OCI-LY7 (cell line): ENCODE measurements around the gene STN1. TPM values are rescaled to one million over a fixed set of nuclear protein-coding genes. Genes with fewer than 3 reads are reported as not detected.

Experiments used
- BruUV-seq: library from RNA; stranded (reverse); fragments of 400-500 nt; replicated peaks from 2 replicates; lab custom pipeline; 2021; lab: Mats Ljungman, UMichigan
- CTCF ChIA-PET: fragments of 300-600 bp; sonication (Branson Sonifier 250); formaldehyde crosslinking; loops from one replicate; lab custom pipeline; 2022; ENCODE audit warnings: antibody characterized with exemption; ENCODE audit not compliant: unreplicated experiment; lab: Charles Lee
- POLR2A ChIA-PET: fragments of 300-600 bp; sonication (Branson Sonifier 250); formaldehyde crosslinking; loops from one replicate; lab custom pipeline; 2022; ENCODE audit warnings: antibody characterized with exemption; lab: Charles Lee
- DNase-seq: peaks from one replicate; pipeline ENCODE4 v3.0.0-alpha.2; 2015; ENCODE audit warnings: low spot score
- H2AFZ ChIP-seq: fragments of 200-600 bp; sonication (generic), shearing (Covaris generic); 2 replicates; pipeline ENCODE4 v1.6.1; 2014; ENCODE audit warnings: mild to moderate bottlenecking, antibody characterized with exemption, low read length, moderate library complexity
- H3K27ac ChIP-seq: fragments of 200-600 bp; sonication (generic); 2 replicates; pipeline ENCODE4 v1.5.1; 2014; ENCODE audit warnings: mixed run types, low read depth, mild to moderate bottlenecking, moderate library complexity, low read length, inconsistent platforms; ENCODE audit not compliant: poor library complexity, severe bottlenecking
- H3K36me3 ChIP-seq: fragments of 200-600 bp; sonication (generic); 2 replicates; pipeline ENCODE4 v1.6.1; 2014; ENCODE audit warnings: mild to moderate bottlenecking, antibody characterized with exemption, low read length, moderate library complexity, mixed read lengths; ENCODE audit not compliant: insufficient read depth
- H3K4me1 ChIP-seq: fragments of 200-600 bp; sonication (generic); 2 replicates; pipeline ENCODE4 v1.5.1; 2014; ENCODE audit warnings: mild to moderate bottlenecking, low read length; ENCODE audit not compliant: insufficient read depth, poor library complexity, severe bottlenecking
- H3K4me2 ChIP-seq: fragments of 200-600 bp; sonication (generic); 2 replicates; pipeline ENCODE4 v1.6.1; 2014; ENCODE audit warnings: mild to moderate bottlenecking, low read length
- H3K4me3 ChIP-seq: fragments of 200-600 bp; sonication (generic); 2 replicates; pipeline ENCODE4 v1.5.1; 2014; ENCODE audit warnings: mild to moderate bottlenecking, low read depth, low read length; ENCODE audit not compliant: poor library complexity, severe bottlenecking
- H3K79me2 ChIP-seq: fragments of 200-600 bp; sonication (generic); 2 replicates; pipeline ENCODE4 v1.6.1; 2016; ENCODE audit warnings: low read depth, mild to moderate bottlenecking, low read length, moderate library complexity, mixed read lengths; ENCODE audit not compliant: insufficient read depth
- H3K9me2 ChIP-seq: fragments of 200-600 bp; sonication (generic); 2 replicates; pipeline ENCODE4 v1.6.1; 2016; ENCODE audit warnings: mild to moderate bottlenecking, low read length, mixed read lengths; ENCODE audit not compliant: insufficient read depth
- H3K9me3 ChIP-seq: fragments of 200-600 bp; sonication (generic); 2 replicates; pipeline ENCODE4 v1.6.1; 2014; ENCODE audit warnings: mild to moderate bottlenecking, mixed run types, low read length, mixed read lengths
- H4K20me1 ChIP-seq: fragments of 200-600 bp; sonication (generic); 2 replicates; pipeline ENCODE4 v1.6.1; 2014; ENCODE audit warnings: mild to moderate bottlenecking, antibody characterized with exemption, low read length, moderate library complexity, mixed read lengths; ENCODE audit not compliant: insufficient read depth
- EZH2phosphoT487 ChIP-seq: fragments of 200-600 bp; sonication (generic); IDR thresholded peaks from 2 replicates; pipeline ENCODE4 v1.6.1; 2018; ENCODE audit warnings: low read depth, borderline replicate concordance, mild to moderate bottlenecking, mixed run types, antibody characterized with exemption, low read length, moderate library complexity, mixed read lengths
- intact Hi-C: fragments of 100-400 bp; cut with micrococcal nuclease; formaldehyde crosslinking; loops from one replicate; pipeline ENCODE4 v1.10.0; 2022; ENCODE audit not compliant: unreplicated experiment
- total RNA-seq, 2 experiments: library from RNA; depleted of rRNA in 1 of 2; stranded (reverse); fragments of >200 nt in 1 of 2; shearing (Covaris generic) in 1 of 2; gene quantifications; 2 replicates each; pipeline ENCODE4 v1.2.3, GENCODE V29; 2014 to 2022
- TF ChIP-seq, protein P1 (sequence below): fragments of 200-600 bp; sonication (generic); conservative IDR thresholded peaks from 2 replicates; pipeline ENCODE4 v1.5.1; 2014; ENCODE audit warnings: mild to moderate bottlenecking, antibody characterized with exemption, low read length, moderate library complexity, mixed read lengths

STN1 gene
- total RNA-seq, 2 experiments from 2014 or later: 19.5 to 24.5 TPM

DNA sequence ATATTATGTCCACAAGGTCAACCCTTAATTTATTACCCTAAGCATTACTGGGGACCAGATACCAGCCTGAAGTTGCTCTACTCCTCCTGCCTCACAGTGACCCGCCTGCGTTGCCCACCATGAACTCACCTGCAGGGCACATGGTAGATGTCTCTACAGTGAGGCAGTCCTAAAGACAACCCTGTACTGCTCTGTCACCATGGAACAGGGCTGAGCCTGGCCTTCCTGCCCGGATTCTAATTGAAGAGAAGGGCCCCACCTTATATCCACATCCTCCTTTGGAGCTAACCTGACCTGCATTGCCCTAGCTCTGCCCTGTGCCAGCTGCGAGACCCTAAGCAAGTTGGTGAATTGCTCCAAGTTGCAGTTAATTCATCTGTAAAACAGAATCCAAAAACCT lies 66.7 kb downstream of the STN1 start:
- H2AFZ ChIP-seq: no peak overlapping the region
- H4K20me1 ChIP-seq: no peaks in the 10 kb centered on the region
- intact Hi-C loops: loop anchor here (10.0 kb wide), 1 partner anchor 256 kb away; no protein-coding TSS in a partner anchor
- peaks cover 20% of the 10 kb centered on the region for H3K4me1 ChIP-seq
- no peaks in the 10 kb centered on the region for H3K9me2 ChIP-seq
- no TSS peak for BruUV-seq
- DNase-seq: no peak
- ChIA-PET CTCF (interaction anchor here (0.6 kb wide), 1 partner anchor 157 kb away, joined by 3 read pairs; no protein-coding TSS in a partner anchor), POLR2A (interaction anchor here (0.6 kb wide), 1 partner anchor 39 kb away, joined by 3 read pairs; no protein-coding TSS in a partner anchor)
- no peaks in the 10 kb centered on the region for H3K9me3 ChIP-seq
- no peak overlapping the region for H3K27ac ChIP-seq
- H3K4me2 ChIP-seq: no peak overlapping the region
- no peaks in the 10 kb centered on the region for H3K36me3 ChIP-seq
- no peaks in the 10 kb centered on the region for H3K79me2 ChIP-seq
- TF ChIP-seq, protein P1, sequence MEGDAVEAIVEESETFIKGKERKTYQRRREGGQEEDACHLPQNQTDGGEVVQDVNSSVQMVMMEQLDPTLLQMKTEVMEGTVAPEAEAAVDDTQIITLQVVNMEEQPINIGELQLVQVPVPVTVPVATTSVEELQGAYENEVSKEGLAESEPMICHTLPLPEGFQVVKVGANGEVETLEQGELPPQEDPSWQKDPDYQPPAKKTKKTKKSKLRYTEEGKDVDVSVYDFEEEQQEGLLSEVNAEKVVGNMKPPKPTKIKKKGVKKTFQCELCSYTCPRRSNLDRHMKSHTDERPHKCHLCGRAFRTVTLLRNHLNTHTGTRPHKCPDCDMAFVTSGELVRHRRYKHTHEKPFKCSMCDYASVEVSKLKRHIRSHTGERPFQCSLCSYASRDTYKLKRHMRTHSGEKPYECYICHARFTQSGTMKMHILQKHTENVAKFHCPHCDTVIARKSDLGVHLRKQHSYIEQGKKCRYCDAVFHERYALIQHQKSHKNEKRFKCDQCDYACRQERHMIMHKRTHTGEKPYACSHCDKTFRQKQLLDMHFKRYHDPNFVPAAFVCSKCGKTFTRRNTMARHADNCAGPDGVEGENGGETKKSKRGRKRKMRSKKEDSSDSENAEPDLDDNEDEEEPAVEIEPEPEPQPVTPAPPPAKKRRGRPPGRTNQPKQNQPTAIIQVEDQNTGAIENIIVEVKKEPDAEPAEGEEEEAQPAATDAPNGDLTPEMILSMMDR: no peak
- TF ChIP-seq EZH2phosphoT487: no peak
- H3K4me3 ChIP-seq: no peak overlapping the region

DNA sequence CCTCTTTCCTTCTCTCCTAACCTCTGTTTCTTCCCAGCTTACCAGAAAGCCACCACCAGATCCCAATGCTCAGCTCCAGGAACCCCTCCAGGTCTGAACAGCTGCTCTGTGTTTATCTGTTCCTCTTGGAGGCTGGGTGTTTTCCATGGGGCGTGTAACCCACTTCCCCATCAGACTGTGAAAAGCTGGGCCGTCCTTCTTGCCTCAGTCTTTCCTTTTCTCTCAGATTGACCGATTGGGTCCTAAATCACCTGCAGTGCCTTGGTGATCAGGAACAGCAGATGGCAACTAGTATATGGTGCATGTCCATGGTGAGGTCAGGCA lies 67.5 kb downstream of the STN1 start:
- no peaks in the 10 kb centered on the region for H3K79me2 ChIP-seq
- intact Hi-C loops: loop anchor here (10.0 kb wide), 1 partner anchor 256 kb away; no protein-coding TSS in a partner anchor
- no peak overlapping the region for H2AFZ ChIP-seq
- ChIA-PET CTCF (no interaction called here), POLR2A (no interaction called here)
- no TSS peak for BruUV-seq
- H4K20me1 ChIP-seq: no peaks in the 10 kb centered on the region
- no peaks in the 10 kb centered on the region for H3K9me3 ChIP-seq
- TF ChIP-seq, protein P1: no peak
- TF ChIP-seq EZH2phosphoT487: no peak
- peaks cover 27% of the 10 kb centered on the region for H3K4me1 ChIP-seq
- H3K4me2 ChIP-seq: no peak overlapping the region
- no peak overlapping the region for H3K27ac ChIP-seq
- no peaks in the 10 kb centered on the region for H3K36me3 ChIP-seq
- no peak for DNase-seq
- no peaks in the 10 kb centered on the region for H3K9me2 ChIP-seq
- H3K4me3 ChIP-seq: no peak overlapping the region

DNA sequence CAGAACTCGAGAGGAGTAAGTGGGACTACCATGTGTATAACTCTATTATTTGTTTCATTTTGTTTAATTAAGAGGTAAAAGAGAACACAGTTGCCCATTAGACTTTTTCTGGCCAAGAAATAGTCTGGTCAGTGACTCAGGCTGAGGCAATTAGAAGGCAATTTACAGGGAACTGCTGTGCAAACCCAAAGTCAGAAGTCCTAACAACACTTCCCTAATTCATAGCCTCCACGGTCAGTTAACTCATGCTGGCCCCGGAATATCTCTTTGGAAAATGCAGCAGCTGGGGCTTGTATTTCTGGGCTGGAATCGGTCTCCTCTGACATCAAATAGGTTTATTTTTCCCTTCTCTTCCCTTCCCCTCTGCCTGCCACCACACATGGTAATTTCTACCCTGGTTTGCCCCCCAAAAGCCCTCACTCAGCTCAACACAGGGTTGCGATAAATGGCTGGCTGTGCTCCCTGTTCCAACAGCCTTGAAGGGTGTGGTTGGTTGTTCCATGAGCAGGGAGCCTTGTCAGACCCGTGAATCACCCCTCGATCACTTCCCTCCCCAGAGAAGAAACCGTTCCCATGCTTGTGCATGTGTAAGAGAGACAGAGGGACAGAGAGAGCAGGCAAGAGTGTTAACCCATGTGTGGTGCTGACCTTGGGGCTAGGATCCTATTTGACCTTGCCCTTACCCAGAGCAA lies 68.0 kb downstream of the STN1 start:
- POLR2A ChIA-PET: interaction anchor here (0.6 kb wide), 1 partner anchor 41 kb away, joined by 3 read pairs; no protein-coding TSS in a partner anchor
- CTCF ChIA-PET: no interaction called here
- Histone ChIP-seq H3K9me2 (no peaks in the 10 kb centered on the region), H3K79me2 (no peaks in the 10 kb centered on the region), H3K27ac (no peak overlapping the region), H3K4me1 (peaks cover 30% of the 10 kb centered on the region), H4K20me1 (no peaks in the 10 kb centered on the region), H3K4me2 (no peak overlapping the region), H3K9me3 (no peaks in the 10 kb centered on the region), H3K36me3 (no peaks in the 10 kb centered on the region), H2AFZ (no peak overlapping the region), H3K4me3 (no peak overlapping the region)
- no peak for DNase-seq
- no peak for TF ChIP-seq EZH2phosphoT487
- TF ChIP-seq, protein P1: no peak
- intact Hi-C loops: loop anchor here (10.0 kb wide), 1 partner anchor 255 kb away; no protein-coding TSS in a partner anchor
- BruUV-seq: no TSS peak
